ENCODE data around the gene POSTN. TPM values are rescaled to one million over a fixed set of nuclear protein-coding genes. Genes with fewer than 3 reads are reported as not detected.

Gene POSTN
- total RNA-seq, 1 donor from 2014 or later, result 149 TPM

DNA sequence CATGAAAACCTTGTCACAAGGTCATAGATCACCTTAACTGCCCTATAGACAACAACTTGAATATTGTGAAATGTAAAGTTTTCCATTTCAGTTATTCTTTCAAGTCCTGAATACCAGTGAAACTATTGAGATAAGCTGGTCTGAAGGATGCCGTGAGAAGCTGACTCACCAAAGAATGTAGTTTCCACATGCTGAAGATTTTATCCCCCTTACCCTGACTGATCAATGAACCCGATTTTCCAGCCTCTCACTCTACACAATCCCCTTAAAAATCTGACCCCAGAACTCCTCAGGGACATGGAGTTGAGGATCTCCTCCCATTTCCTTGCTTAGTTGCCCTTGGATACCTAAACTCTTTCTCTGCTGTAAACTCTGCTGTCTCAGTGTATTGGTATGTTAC is 67.5 kb downstream of the POSTN start:
- Histone ChIP-seq H3K4me1 (no peaks in the 10 kb centered on the region), H3K9me3 (peaks cover 0 to 6% of the 10 kb centered on the region in 2 donors), H3K27me3 (no peaks in the 10 kb centered on the region), H3K36me3 (no peaks in the 10 kb centered on the region), H3K4me3 (no peak overlapping the region), H3K27ac (no peak overlapping the region)
- TF ChIP-seq, protein P1, sequence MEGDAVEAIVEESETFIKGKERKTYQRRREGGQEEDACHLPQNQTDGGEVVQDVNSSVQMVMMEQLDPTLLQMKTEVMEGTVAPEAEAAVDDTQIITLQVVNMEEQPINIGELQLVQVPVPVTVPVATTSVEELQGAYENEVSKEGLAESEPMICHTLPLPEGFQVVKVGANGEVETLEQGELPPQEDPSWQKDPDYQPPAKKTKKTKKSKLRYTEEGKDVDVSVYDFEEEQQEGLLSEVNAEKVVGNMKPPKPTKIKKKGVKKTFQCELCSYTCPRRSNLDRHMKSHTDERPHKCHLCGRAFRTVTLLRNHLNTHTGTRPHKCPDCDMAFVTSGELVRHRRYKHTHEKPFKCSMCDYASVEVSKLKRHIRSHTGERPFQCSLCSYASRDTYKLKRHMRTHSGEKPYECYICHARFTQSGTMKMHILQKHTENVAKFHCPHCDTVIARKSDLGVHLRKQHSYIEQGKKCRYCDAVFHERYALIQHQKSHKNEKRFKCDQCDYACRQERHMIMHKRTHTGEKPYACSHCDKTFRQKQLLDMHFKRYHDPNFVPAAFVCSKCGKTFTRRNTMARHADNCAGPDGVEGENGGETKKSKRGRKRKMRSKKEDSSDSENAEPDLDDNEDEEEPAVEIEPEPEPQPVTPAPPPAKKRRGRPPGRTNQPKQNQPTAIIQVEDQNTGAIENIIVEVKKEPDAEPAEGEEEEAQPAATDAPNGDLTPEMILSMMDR (IDR thresholded peaks at IDR 0.05), result no peak
- no peak for DNase-seq (ENCODE audit: low spot score in 2 of 2)
- intact Hi-C loops (cut with DNase I), result no loop called here

DNA sequence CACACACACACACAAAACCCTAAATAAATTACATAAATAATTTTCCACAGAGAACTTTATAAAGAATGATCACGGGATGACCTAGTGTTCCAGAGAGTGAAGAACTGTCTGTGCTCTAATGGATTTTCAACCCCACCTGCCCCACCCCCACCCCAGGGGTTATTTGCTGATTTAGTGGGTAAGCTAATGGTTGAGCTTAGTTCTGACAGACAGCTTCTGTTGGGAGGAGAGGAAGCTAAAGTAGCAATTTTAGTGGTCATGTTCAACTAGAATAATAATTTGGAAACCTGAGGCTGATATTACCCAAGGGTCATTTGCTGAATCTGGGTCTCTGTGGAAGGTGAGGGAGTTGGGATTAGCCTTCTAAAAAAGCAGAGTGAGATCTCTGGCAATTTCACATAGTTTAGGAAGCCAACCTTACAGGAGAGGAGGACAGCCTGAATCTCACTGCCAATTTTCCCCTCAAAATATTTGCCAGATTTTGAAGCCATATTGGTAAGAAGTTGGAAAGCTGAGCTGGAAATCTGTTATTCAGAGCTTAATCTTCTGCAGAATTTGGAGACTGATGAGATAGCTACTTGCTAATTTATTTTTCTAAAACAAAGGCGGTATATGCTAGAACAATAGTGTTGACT is 68.7 kb downstream of the POSTN start:
- no peak for DNase-seq (ENCODE audit: low spot score in 2 of 2)
- Histone ChIP-seq H3K4me1 (no peaks in the 10 kb centered on the region), H3K27me3 (no peaks in the 10 kb centered on the region), H3K27ac (no peak overlapping the region), H3K36me3 (no peaks in the 10 kb centered on the region), H3K9me3 (peaks cover 0 to 6% of the 10 kb centered on the region in 2 donors), H3K4me3 (no peak overlapping the region)
- intact Hi-C loops (cut with DNase I), result no loop called here
- TF ChIP-seq, protein P1 (IDR thresholded peaks at IDR 0.05), result no peak

DNA sequence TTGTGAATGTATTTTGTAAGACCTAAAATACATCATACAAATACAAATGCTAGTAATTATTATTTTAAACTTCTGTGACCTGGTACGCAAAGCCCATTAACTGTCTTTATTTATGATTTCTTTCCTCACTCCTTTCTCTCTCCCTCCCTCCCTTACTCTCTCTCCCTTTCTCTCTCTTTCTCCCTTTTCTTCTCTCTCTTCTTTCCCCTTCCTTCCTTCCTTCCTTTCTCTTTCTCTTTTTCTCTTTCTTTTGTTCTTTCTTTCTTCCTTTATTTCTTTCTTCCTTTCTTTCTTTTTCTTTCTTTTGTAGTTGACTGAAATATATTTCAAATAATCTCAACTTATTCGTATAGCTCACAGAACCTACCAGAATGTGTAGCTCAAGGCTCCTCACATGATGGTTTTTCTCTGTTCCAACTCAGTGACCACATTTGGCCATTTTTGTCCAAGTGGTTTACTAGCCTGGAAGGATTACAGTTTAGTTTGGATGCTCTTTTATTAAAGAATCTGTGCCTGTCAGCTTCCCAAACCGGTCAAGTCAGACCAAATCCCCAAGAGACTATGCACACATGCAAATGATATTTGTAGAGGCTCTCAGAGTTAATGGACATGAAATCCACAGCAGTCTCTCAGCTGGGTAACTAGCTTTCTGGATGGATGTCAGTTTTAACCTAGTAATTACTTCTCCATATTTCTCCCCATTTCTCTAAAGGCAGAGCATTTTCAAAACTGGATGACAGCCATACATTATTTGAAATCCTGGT is 71.7 kb downstream of the POSTN start:
- Histone ChIP-seq H3K36me3 (no peaks in the 10 kb centered on the region), H3K27me3 (no peaks in the 10 kb centered on the region), H3K9me3 (no peaks in the 10 kb centered on the region), H3K27ac (peak overlapping the region in 1 of 2 donors; percentile 53), H3K4me3 (no peak overlapping the region), H3K4me1 (no peaks in the 10 kb centered on the region)
- no peak for DNase-seq (ENCODE audit: low spot score in 2 of 2)
- intact Hi-C loops (cut with DNase I), result no loop called here
- TF ChIP-seq, protein P1 (IDR thresholded peaks at IDR 0.05), result no peak

DNA sequence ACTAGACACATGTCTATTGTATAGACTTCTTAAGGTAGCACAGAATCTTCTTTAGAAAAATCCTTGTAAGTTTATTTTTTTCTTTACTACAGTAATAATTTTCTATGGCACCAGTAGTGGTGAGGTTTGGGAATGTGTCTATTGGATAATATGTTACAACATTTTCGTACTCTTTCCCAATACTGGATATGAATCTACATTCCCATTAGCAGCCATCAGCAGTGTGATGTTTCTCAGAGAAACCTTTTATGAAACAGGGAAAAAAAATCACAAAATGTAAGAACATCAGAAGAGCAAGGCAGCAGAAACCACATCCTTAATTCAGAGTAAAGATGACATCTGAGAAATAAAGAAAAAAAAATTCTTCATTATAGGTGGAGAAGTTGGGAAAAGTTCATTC is 83.3 kb downstream of the POSTN start:
- DNase-seq (ENCODE audit: low spot score in 2 of 2), result no peak
- no peak overlapping the region for H3K4me3 ChIP-seq
- no peaks in the 10 kb centered on the region for H3K27me3 ChIP-seq
- intact Hi-C loops (cut with DNase I), result no loop called here
- H3K4me1 ChIP-seq, result no peaks in the 10 kb centered on the region
- no peak overlapping the region for H3K27ac ChIP-seq
- TF ChIP-seq, protein P1 (IDR thresholded peaks at IDR 0.05), result no peak
- H3K36me3 ChIP-seq, result no peaks in the 10 kb centered on the region
- H3K9me3 ChIP-seq, result no peaks in the 10 kb centered on the region
